ENCODE results near the gene CCP110.

The CCP110 gene

GRCh38 chr16:19523559-19524355 lies at the start of gene CCP110:
TSS of gene CCP110 (plus strand) at chr16:19523942. CDS start at chr16:19527882, 3,940 bp downstream.
- DNase-seq (ENCODE audit: low read depth in 2 of 2): peak; percentile 89 to 90

GRCh38 chr16:19474617-19475016 lies 49.1 kb upstream of the CCP110 start:
- no peak for DNase-seq (ENCODE audit: low read depth in 2 of 2)

- DNase-seq (ENCODE audit: low read depth in 2 of 2): no peak
These were observed 45.2 kb upstream of the CCP110 start for GRCh38 chr16:19478505-19478904.

- no peak for DNase-seq (ENCODE audit: low read depth in 2 of 2)
These were observed 44.4 kb upstream of the CCP110 start for GRCh38 chr16:19479302-19479721.

GRCh38 chr16:19481296-19481695 lies 42.4 kb upstream of the CCP110 start:
- DNase-seq (ENCODE audit: low read depth in 2 of 2): no peak

GRCh38 chr16:19481769-19482168 lies 42.0 kb upstream of the CCP110 start:
- DNase-seq (ENCODE audit: low read depth in 2 of 2): no peak

GRCh38 chr16:19482291-19482690 lies 41.5 kb upstream of the CCP110 start:
- no peak for DNase-seq (ENCODE audit: low read depth in 2 of 2)

- no peak for DNase-seq (ENCODE audit: low read depth in 2 of 2)
These were observed 39.6 kb upstream of the CCP110 start for GRCh38 chr16:19484096-19484495.

GRCh38 chr16:19485611-19486010 lies 38.1 kb upstream of the CCP110 start:
- DNase-seq (ENCODE audit: low read depth in 2 of 2): no peak

GRCh38 chr16:19486051-19486450 lies 37.7 kb upstream of the CCP110 start:
- DNase-seq (ENCODE audit: low read depth in 2 of 2): no peak

- no peak for DNase-seq (ENCODE audit: low read depth in 2 of 2)
These were observed 36.9 kb upstream of the CCP110 start for GRCh38 chr16:19486750-19487325.

GRCh38 chr16:19488213-19488640 lies 35.5 kb upstream of the CCP110 start:
- DNase-seq (ENCODE audit: low read depth in 2 of 2): no peak

GRCh38 chr16:19490619-19491018 lies 33.1 kb upstream of the CCP110 start:
- no peak for DNase-seq (ENCODE audit: low read depth in 2 of 2)

GRCh38 chr16:19497176-19497575 lies 26.6 kb upstream of the CCP110 start:
- no peak for DNase-seq (ENCODE audit: low read depth in 2 of 2)

GRCh38 chr16:19499006-19499405 lies 24.7 kb upstream of the CCP110 start:
- DNase-seq (ENCODE audit: low read depth in 2 of 2): no peak

GRCh38 chr16:19499481-19499880 lies 24.3 kb upstream of the CCP110 start:
- DNase-seq (ENCODE audit: low read depth in 2 of 2): no peak

GRCh38 chr16:19502395-19503131 lies 21.2 kb upstream of the CCP110 start:
- peak; percentile 51 to 53 for DNase-seq (ENCODE audit: low read depth in 2 of 2)

GRCh38 chr16:19503461-19504075 lies 20.2 kb upstream of the CCP110 start:
- DNase-seq (ENCODE audit: low read depth in 2 of 2): no peak

- no peak for DNase-seq (ENCODE audit: low read depth in 2 of 2)
These were observed 18.0 kb upstream of the CCP110 start for GRCh38 chr16:19505600-19506303.

- DNase-seq (ENCODE audit: low read depth in 2 of 2): no peak
These were observed 16.8 kb upstream of the CCP110 start for GRCh38 chr16:19506965-19507364.

- DNase-seq (ENCODE audit: low read depth in 2 of 2): no peak
These were observed 15.9 kb upstream of the CCP110 start for GRCh38 chr16:19507867-19508266.

GRCh38 chr16:19512297-19512696 lies 11.4 kb upstream of the CCP110 start:
- DNase-seq (ENCODE audit: low read depth in 2 of 2): no peak
